Measurements from ENCODE around the gene CDK17.

CDK17 gene

DNA sequence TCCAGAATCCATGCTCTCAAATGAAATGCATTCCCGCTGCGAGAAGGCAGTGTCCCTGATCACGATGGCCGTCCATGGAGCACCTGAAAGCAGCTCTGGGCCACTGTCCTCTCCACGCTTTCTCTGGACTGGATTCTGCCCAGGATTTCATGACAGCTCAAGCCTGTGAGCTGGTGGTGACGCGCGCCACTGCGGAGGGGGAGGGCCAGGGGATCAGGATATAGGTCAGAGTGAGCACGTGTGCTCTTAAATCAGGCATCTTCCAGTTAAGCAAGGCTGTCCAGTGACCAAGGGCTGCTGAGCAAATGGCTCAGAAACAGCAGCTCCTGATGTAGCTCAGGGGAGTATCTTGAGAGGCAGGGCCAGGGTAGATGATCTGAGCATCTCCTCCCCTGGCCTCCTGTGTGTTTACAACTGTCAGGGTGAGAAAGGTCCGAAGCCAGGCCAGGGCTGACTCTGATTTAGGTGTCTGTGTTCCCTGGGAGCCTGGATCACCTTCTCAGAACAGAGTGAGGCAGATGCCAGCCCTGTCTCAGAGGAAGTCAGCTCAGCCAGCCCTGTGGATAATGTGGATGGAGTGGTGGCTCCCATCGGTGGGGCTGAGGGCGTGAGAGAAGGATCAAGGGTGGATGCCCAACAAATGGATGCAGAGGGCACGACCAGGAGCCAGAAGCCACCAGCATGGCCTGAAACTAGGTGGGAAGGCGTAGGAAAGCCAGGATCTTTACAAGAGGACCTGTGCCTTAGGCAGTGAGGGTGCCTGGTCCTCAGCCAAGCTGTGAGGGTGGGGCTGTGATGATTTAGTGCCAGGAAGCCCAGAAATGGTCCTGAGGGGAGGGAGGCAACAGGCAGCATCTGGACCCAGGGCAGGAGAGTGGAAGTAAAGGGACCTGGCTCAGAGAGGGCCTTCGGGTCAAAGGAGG lies 150.8 kb downstream of the CDK17 start:
- TF ChIP-seq, protein P1, sequence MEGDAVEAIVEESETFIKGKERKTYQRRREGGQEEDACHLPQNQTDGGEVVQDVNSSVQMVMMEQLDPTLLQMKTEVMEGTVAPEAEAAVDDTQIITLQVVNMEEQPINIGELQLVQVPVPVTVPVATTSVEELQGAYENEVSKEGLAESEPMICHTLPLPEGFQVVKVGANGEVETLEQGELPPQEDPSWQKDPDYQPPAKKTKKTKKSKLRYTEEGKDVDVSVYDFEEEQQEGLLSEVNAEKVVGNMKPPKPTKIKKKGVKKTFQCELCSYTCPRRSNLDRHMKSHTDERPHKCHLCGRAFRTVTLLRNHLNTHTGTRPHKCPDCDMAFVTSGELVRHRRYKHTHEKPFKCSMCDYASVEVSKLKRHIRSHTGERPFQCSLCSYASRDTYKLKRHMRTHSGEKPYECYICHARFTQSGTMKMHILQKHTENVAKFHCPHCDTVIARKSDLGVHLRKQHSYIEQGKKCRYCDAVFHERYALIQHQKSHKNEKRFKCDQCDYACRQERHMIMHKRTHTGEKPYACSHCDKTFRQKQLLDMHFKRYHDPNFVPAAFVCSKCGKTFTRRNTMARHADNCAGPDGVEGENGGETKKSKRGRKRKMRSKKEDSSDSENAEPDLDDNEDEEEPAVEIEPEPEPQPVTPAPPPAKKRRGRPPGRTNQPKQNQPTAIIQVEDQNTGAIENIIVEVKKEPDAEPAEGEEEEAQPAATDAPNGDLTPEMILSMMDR (IDR thresholded peaks at IDR 0.05; ENCODE audit: low read depth, low read length, missing control alignments) = no peak
- H3K4me3 ChIP-seq (replicated peaks; ENCODE audit: low read depth, low read length) = no peak overlapping the region
- DNase-seq (ENCODE audit: extremely low read depth, low read depth) = no peak

- TF ChIP-seq, protein P1 (IDR thresholded peaks at IDR 0.05; ENCODE audit: low read depth, low read length, missing control alignments) = no peak
- no peak overlapping the region for H3K4me3 ChIP-seq (replicated peaks; ENCODE audit: low read depth, low read length)
- DNase-seq (ENCODE audit: extremely low read depth, low read depth) = no peak
Measured at GRCh38 chr12:96248136-96248931, 151.9 kb downstream of the CDK17 start.

DNA sequence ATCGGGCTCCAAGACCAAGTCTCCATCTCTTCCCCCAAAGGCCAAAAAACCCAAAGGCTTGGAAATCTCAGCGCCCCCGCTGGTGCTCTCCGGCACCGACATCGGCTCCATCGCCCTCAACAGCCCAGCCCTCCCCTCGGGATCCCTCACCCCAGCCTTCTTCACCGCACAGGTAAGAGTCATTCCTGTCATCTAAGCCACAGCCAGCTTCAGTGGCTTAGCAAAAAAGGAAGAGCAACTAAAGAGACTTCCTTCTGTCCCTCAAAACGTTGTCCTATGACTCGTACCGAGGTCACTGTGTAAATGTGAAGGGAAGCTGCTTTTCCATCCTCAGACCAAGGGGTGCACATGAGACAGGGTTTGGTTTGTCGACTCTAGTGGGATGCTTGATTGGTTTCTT lies 152.7 kb downstream of the CDK17 start:
- no peak for DNase-seq (ENCODE audit: extremely low read depth, low read depth)
- H3K4me3 ChIP-seq (replicated peaks; ENCODE audit: low read depth, low read length) = no peak overlapping the region
- TF ChIP-seq, protein P1 (IDR thresholded peaks at IDR 0.05; ENCODE audit: low read depth, low read length, missing control alignments) = no peak

DNA sequence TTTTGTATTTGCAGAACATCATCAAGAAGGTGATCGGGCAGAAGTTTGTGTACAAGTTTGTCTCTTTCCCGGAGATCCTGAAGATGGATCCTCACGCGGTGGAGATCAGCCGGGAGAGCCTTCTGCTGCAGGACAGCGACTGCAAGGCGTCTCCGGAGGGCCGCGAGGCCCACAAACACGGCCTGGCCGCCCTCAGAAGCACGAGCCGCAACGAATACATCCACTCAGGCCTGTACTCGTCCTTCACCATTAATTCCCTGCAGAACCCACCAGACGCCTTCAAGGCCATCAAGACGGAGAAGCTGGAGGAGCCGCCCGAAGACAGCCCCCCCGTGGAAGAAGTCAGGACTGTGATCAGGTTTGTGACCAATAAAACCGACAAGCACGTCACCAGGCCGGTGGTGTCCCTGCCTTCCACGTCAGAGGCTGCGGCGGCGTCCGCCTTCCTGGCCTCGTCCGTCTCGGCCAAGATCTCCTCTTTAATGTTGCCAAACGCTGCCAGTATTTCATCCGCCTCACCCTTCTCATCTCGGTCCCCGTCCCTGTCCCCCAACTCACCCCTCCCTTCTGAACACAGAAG lies 153.2 kb downstream of the CDK17 start:
- no peak for DNase-seq (ENCODE audit: extremely low read depth, low read depth)
- H3K4me3 ChIP-seq (replicated peaks; ENCODE audit: low read depth, low read length) = no peak overlapping the region
- TF ChIP-seq, protein P1 (IDR thresholded peaks at IDR 0.05; ENCODE audit: low read depth, low read length, missing control alignments) = no peak

- DNase-seq (ENCODE audit: extremely low read depth, low read depth) = no peak
- no peak overlapping the region for H3K4me3 ChIP-seq (replicated peaks; ENCODE audit: low read depth, low read length)
- TF ChIP-seq, protein P1 (IDR thresholded peaks at IDR 0.05; ENCODE audit: low read depth, low read length, missing control alignments) = no peak
Measured at GRCh38 chr12:96244826-96245225, 155.4 kb downstream of the CDK17 start.

- TF ChIP-seq, protein P1 (IDR thresholded peaks at IDR 0.05; ENCODE audit: low read depth, low read length, missing control alignments) = no peak
- no peak for DNase-seq (ENCODE audit: extremely low read depth, low read depth)
Measured at GRCh38 chr12:96242597-96242996, 157.6 kb downstream of the CDK17 start.

More at GRCh38 chr12:96242597-96242996, 157.6 kb downstream of the CDK17 start:
- H3K4me3 ChIP-seq (replicated peaks; ENCODE audit: low read depth, low read length) = no peak overlapping the region
